K562 (cell line): ENCODE data around the gene HSD17B2. TPM values are rescaled to one million over a fixed set of nuclear protein-coding genes. Genes with fewer than 3 reads are reported as not detected.

Experiments
- ATAC-seq: fragments of 200-7000 bp; cut with Tn5 transposase; 3 replicates; pipeline ENCODE4 v1.9.1; 2020; ENCODE audit warnings: moderate library complexity
- BruUV-seq: library from RNA; stranded (reverse); fragments of 400-500 nt; replicated peaks from 2 replicates; lab custom pipeline; 2021; lab: Mats Ljungman, UMichigan
- CTCF ChIA-PET: fragments of 300-600 bp; formaldehyde crosslinking; extraction: SDS; loops from one replicate; lab custom pipeline; 2021; ENCODE audit warnings: low intra/inter-chr PET ratio; lab: Yijun Ruan, JAX
- POLR2A ChIA-PET: fragments of 300-600, 350-650 bp; sonication (Branson Sonifier 250); formaldehyde crosslinking; extraction: SDS; loops from one replicate; lab custom pipeline; 2021; ENCODE audit warnings: antibody characterized with exemption, inconsistent platforms; lab: Yijun Ruan, JAX
- DNase-seq, 4 experiments: peaks; one replicate each; pipeline versions ENCODE4 v3.0.0 to v3.0.0-alpha.2; 2011 to 2018; ENCODE audit warnings: low spot score in 3 of 4, mixed read lengths in 3 of 4; ENCODE audit errors: extremely low read depth in 1 of 4
- FAIRE-seq: peaks from 2 replicates; lab custom pipeline; 2011; peaks lifted over from hg19 to GRCh38; lab: Jason Lieb, UNC
- H2AFZ ChIP-seq: 2 replicates; pipeline ENCODE4 v1.6.0; 2011; ENCODE audit warnings: low read depth, low read length, control low read depth, inconsistent platforms
- H3K27ac ChIP-seq: fragments of 200-600 bp; 3 replicates; pipeline ENCODE4 v1.8.0; 2011; ENCODE audit warnings: low read depth, mild to moderate bottlenecking, control low read depth, inconsistent platforms, low read length, moderate library complexity, mixed read lengths; ENCODE audit errors: extremely low read depth
- H3K27me3 ChIP-seq, 2 experiments: fragments of 300-600 bp in 1 of 2; 2 replicates in 1 of 2; 3 replicates in 1 of 2; pipeline versions ENCODE4 v1.6.0 to v1.8.0; 2011; ENCODE audit warnings: inconsistent platforms in 2 of 2, low read length in 2 of 2, mild to moderate bottlenecking in 1 of 2, mixed read lengths in 1 of 2, moderate library complexity in 1 of 2; ENCODE audit not compliant: control insufficient read depth in 2 of 2, insufficient read depth in 2 of 2
- H3K36me3 ChIP-seq: fragments of 300-600 bp; 3 replicates; pipeline ENCODE4 v1.8.0; 2011; ENCODE audit warnings: mild to moderate bottlenecking, low read length, inconsistent platforms; ENCODE audit not compliant: control insufficient read depth, insufficient read depth
- H3K4me1 ChIP-seq, 2 experiments: fragments of 200-600 bp in 1 of 2; replicated peaks in 1 of 2; 2 replicates in 1 of 2; 3 replicates in 1 of 2; pipeline versions ENCODE4 v1.5.1 to v1.8.0; 2011; ENCODE audit warnings: inconsistent platforms in 2 of 2, low read length in 2 of 2, mild to moderate bottlenecking in 1 of 2, mixed read lengths in 1 of 2, moderate library complexity in 1 of 2; ENCODE audit not compliant: control insufficient read depth in 2 of 2, insufficient read depth in 2 of 2
- H3K4me2 ChIP-seq: 2 replicates; pipeline ENCODE4 v1.6.1; 2011; ENCODE audit warnings: low read length, control low read depth, inconsistent platforms, mixed read lengths; ENCODE audit not compliant: insufficient read depth
- H3K4me3 ChIP-seq: fragments of 200-600 bp; sonication (generic), shearing (Covaris generic); 2 replicates; pipeline ENCODE4 v1.5.1; 2016; ENCODE audit warnings: control low read depth, inconsistent platforms
- H3K79me2 ChIP-seq: fragments of 200-600 bp; 3 replicates; pipeline ENCODE4 v1.8.0; 2011; ENCODE audit warnings: low read length, inconsistent platforms; ENCODE audit not compliant: control insufficient read depth, insufficient read depth
- H3K9ac ChIP-seq, 2 experiments: 2 replicates each; pipeline versions ENCODE4 v1.6.0 to v1.6.1; 2011; ENCODE audit warnings: low read depth in 2 of 2, low read length in 2 of 2, control low read depth in 1 of 2, inconsistent platforms in 1 of 2, mild to moderate bottlenecking in 1 of 2, mixed read lengths in 1 of 2; ENCODE audit not compliant: insufficient read depth in 1 of 2
- H3K9me1 ChIP-seq: one replicate; pipeline ENCODE4 v1.6.0; 2011; ENCODE audit warnings: inconsistent platforms, mild to moderate bottlenecking, low read length, moderate library complexity; ENCODE audit not compliant: control insufficient read depth, insufficient read depth
- H3K9me3 ChIP-seq: replicated peaks from 2 replicates; pipeline ENCODE4 v1.5.1; 2011; ENCODE audit warnings: low read depth, low read length, inconsistent platforms; ENCODE audit not compliant: control insufficient read depth, insufficient read depth
- H4K20me1 ChIP-seq: replicated peaks from 2 replicates; pipeline ENCODE4 v1.6.1; 2011; ENCODE audit warnings: low read length, inconsistent platforms, mixed read lengths; ENCODE audit not compliant: control insufficient read depth, insufficient read depth
- ARID2 ChIP-seq: fragments of 450-650 bp; IDR thresholded peaks from 2 replicates; pipeline ENCODE4 v1.6.1; 2017; ENCODE audit warnings: antibody characterized with exemption, mild to moderate bottlenecking
- CBX3 ChIP-seq, 2 experiments: IDR thresholded peaks; 1 replicate in 1 of 2; 2 replicates in 1 of 2; pipeline ENCODE4 v1.6.1; 2012; ENCODE audit warnings: inconsistent platforms in 2 of 2, low read length in 2 of 2, borderline replicate concordance in 1 of 2, control low read depth in 1 of 2
- JUN ChIP-seq, 2 experiments: sonication (generic) in 1 of 2; formaldehyde crosslinking in 1 of 2; IDR thresholded peaks; 2 replicates each; pipeline versions ENCODE4 v1.6.1 to v1.8.0; 2012 to 2022; ENCODE audit warnings: borderline replicate concordance in 2 of 2, mild to moderate bottlenecking in 2 of 2, improper control_type of control experiment in 1 of 2, low read depth in 1 of 2, low read length in 1 of 2, missing genetic modification reagents in 1 of 2
- MXI1 ChIP-seq: IDR thresholded peaks from 2 replicates; pipeline ENCODE4 v1.6.1; 2011; ENCODE audit warnings: low read depth, mild to moderate bottlenecking, improper control_type of control experiment, low read length
- NRF1 ChIP-seq, 2 experiments: fragments of 450-650 bp; IDR thresholded peaks in 1 of 2; conservative IDR thresholded peaks in 1 of 2; 2 replicates each; pipeline ENCODE4 v1.6.1; 2014; ENCODE audit warnings: mild to moderate bottlenecking in 2 of 2
- PRMT5 ChIP-seq: sonication (generic); formaldehyde crosslinking; IDR thresholded peaks from 2 replicates; pipeline ENCODE4 v1.5.0; 2020; ENCODE audit warnings: missing genetic modification reagents
- SAP30 ChIP-seq: fragments of 200-600 bp; sonication (generic); IDR thresholded peaks from 2 replicates; pipeline ENCODE4 v1.6.1; 2012; ENCODE audit warnings: borderline replicate concordance, low read depth, mild to moderate bottlenecking, moderate library complexity, low read length, control low read depth, inconsistent platforms; ENCODE audit not compliant: insufficient read depth, poor library complexity, severe bottlenecking
- TEAD4 ChIP-seq, 2 experiments: sonication (generic) in 1 of 2; formaldehyde crosslinking in 1 of 2; IDR thresholded peaks; 2 replicates each; pipeline versions ENCODE4 v1.6.1 to v1.8.0; 2012 to 2022; ENCODE audit warnings: borderline replicate concordance in 1 of 2, inconsistent platforms in 1 of 2, low read length in 1 of 2, mild to moderate bottlenecking in 1 of 2, missing genetic modification reagents in 1 of 2
- ZNF140 ChIP-seq: fragments of 250-450 bp; sonication (Bioruptor Pico); IDR thresholded peaks from 2 replicates; pipeline ENCODE4 v1.8.0; 2021; ENCODE audit warnings: moderate library complexity, mild to moderate bottlenecking, inconsistent platforms
- ZNF644 ChIP-seq: fragments of 200-800 bp; sonication (Bioruptor generic); IDR thresholded peaks from 2 replicates; pipeline ENCODE4 v1.6.1; 2016; ENCODE audit warnings: low read depth, missing genetic modification characterization, missing compliant biosample characterization
- WGBS: fragments of 100-300 bp; shearing (Covaris generic); methylation state at CpG from one replicate; pipeline ENCODE4 v1.1.6; 2016; ENCODE audit warnings: low coverage, mixed read lengths; ENCODE audit not compliant: insufficient coverage; ENCODE audit errors: missing lambda C conversion rate; 5-methylcytosine and 5-hydroxymethylcytosine counted together
- in situ Hi-C: fragments of 300-500 bp; cut with MboI; formaldehyde crosslinking; loops from 4 replicates; pipeline ENCODE4 v1.15.0; 2018; ENCODE audit warnings: inconsistent platforms, mixed read lengths
- intact Hi-C: fragments of 100-400 bp; cut with micrococcal nuclease; formaldehyde crosslinking; loops from 2 replicates; pipeline ENCODE4 v1.14.2; 2022
- polyA plus RNA-seq, 8 experiments: library from polyadenylated mRNA; depleted of rRNA in 4 of 8; stranded (reverse) in 5 of 8; unstranded in 3 of 8; fragments of >200 nt; fragmentation: Nextera tagmentation in 2 of 8; fragmentation: Illumina TruSeq in 1 of 8; extraction: Ambion mirVana in 2 of 8; extraction: Trizol in 1 of 8; gene quantifications; 2 replicates each; pipeline versions ENCODE4 v1.2.1 to v1.2.3, GENCODE V29; 2011 to 2014; ENCODE audit warnings: inconsistent platforms in 1 of 8, missing spikeins in 1 of 8
- total RNA-seq, 7 experiments: library from RNA; depleted of rRNA in 6 of 7; stranded (reverse); fragments of >200 nt in 6 of 7; fragmentation: Illumina TruSeq in 2 of 7; extraction: Trizol in 2 of 7; gene quantifications; 2 replicates each; pipeline versions ENCODE4 v1.2.1 to v1.2.3, GENCODE V29; 2011 to 2021; ENCODE audit warnings: low replicate concordance in 1 of 7
- TF ChIP-seq, protein P1 (sequence below): sonication (generic); formaldehyde crosslinking; IDR thresholded peaks from 2 replicates; pipeline ENCODE4 v1.9.0; 2022; ENCODE audit warnings: mild to moderate bottlenecking, missing genetic modification reagents
- TF ChIP-seq, protein P2 (sequence below): fragments of 250-450 bp; sonication (Bioruptor Pico); IDR thresholded peaks from 2 replicates; pipeline ENCODE4 v1.5.0; 2021

HSD17B2 gene
- total and polyA plus RNA-seq, 9 of the 15 experiments (the other 6 are each of a cell fraction or from before 2014, with no cell fraction given), result not detected

DNA sequence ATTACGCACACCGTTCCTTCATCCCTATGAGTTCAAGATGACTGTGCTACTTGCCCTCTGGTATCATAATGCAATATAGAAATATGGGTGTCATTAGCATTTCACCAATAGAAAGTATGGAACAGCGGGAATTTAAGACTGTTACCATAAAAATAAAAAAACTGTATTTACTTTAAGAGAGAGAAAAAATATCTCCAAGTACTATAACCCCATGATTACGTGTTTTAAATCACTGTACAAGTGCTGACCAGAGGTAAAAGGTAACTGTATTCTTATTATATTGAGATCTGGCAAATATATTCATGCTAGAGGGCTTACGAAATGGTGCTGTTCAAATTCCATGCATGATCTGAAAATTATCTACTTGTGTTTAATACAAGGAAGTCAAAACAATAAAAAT is 29.0 kb upstream of the HSD17B2 start:
- no peak for ATAC-seq
- WGBS, result 4% methylated on average over 5 of the region's 5 CpGs

More for the DNA sequence above, 29.0 kb upstream of the HSD17B2 start:
- no peak for FAIRE-seq
- Histone ChIP-seq H3K9me1 (no peaks in the 10 kb centered on the region), H3K4me1 (peaks cover 0 to under 1% of the 10 kb centered on the region in 2 experiments; a peak in 1 of 5 replicates), H3K4me3 (no peak overlapping the region), H3K9me3 (0 out of 2 replicates have a peak, but pooled peaks cover 2% of the 10 kb centered on the region), H3K36me3 (no peaks in the 10 kb centered on the region), H3K79me2 (no peaks in the 10 kb centered on the region), H3K27me3 (peaks cover 0 to 4% of the 10 kb centered on the region in 2 experiments; a peak in 3 of 5 replicates), H3K27ac (no peak overlapping the region), H3K9ac (no peak overlapping the region), H4K20me1 (no peaks in the 10 kb centered on the region), H3K4me2 (no peak overlapping the region), H2AFZ (no peak overlapping the region)
- intact Hi-C loops (no loop called here), in situ Hi-C loops (no loop called here)
- ChIA-PET CTCF (no interaction called here), POLR2A (no interaction called here)
- BruUV-seq, result no TSS peak
- no peak for TF ChIP-seq PRMT5 (CRISPR knock-in tag)
- TF ChIP-seq, protein P1, sequence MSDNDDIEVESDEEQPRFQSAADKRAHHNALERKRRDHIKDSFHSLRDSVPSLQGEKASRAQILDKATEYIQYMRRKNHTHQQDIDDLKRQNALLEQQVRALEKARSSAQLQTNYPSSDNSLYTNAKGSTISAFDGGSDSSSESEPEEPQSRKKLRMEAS (CRISPR knock-in tag), result no peak
- no peak for TF ChIP-seq NRF1 (conservative IDR thresholded peaks at IDR 0.05 in 1 of 2, IDR thresholded peaks at IDR 0.05 in 1 of 2)
- TF ChIP-seq JUN (IDR thresholded peaks at IDR 0.05; ENCODE audit: borderline replicate concordance, low read depth, low read length), result no peak
- TF ChIP-seq JUN (CRISPR knock-in tag; IDR thresholded peaks at IDR 0.05; ENCODE audit: borderline replicate concordance), result no peak
- TF ChIP-seq, protein P2, sequence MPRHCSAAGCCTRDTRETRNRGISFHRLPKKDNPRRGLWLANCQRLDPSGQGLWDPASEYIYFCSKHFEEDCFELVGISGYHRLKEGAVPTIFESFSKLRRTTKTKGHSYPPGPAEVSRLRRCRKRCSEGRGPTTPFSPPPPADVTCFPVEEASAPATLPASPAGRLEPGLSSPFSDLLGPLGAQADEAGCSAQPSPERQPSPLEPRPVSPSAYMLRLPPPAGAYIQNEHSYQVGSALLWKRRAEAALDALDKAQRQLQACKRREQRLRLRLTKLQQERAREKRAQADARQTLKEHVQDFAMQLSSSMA (CRISPR knock-in tag), result no peak
- TF ChIP-seq ZNF644 (tag), result no peak
- no peak for TF ChIP-seq ARID2
- no peak for TF ChIP-seq TEAD4 (IDR thresholded peaks at IDR 0.05; ENCODE audit: low read length)
- TF ChIP-seq TEAD4 (CRISPR knock-in tag; IDR thresholded peaks at IDR 0.05; ENCODE audit: borderline replicate concordance), result no peak
- TF ChIP-seq MXI1, result no peak
- no peak for TF ChIP-seq ZNF140
- TF ChIP-seq SAP30, result no peak
- no peak for TF ChIP-seq CBX3 (IDR thresholded peaks at IDR 0.05; ENCODE audit: borderline replicate concordance in 1 of 2, low read length in 2 of 2)
- DNase-seq, result no peak
